Activated T-helper 1 cell treated with anti-CD3 and anti-CD28 coated beads, Interleukin-2, amount 50 U/mL, for 16 hours (primary cell): ENCODE results near the gene DCAF4L1.

Source experiments
- DNase-seq, 2 donors: peaks; one replicate each; pipeline ENCODE4 v3.0.0-alpha.2; 2020; ENCODE audit warnings: low read depth in 1 of 2, low spot score in 1 of 2

Gene DCAF4L1

GRCh38 chr4:41981456-41981855, at the start of gene DCAF4L1:
TSS of gene DCAF4L1 (plus strand) at chr4:41981756. CDS start at chr4:41981793, 37 bp downstream.
- no peak for DNase-seq

- no peak for DNase-seq
These were observed 48.6 kb upstream of the DCAF4L1 start for GRCh38 chr4:41932988-41933387.

GRCh38 chr4:41933997-41934503, 47.5 kb upstream of the DCAF4L1 start:
- no peak for DNase-seq

GRCh38 chr4:41934514-41934900, 47.0 kb upstream of the DCAF4L1 start:
- no peak for DNase-seq

- DNase-seq, result peak; percentile 52 to 63
These were observed 46.5 kb upstream of the DCAF4L1 start, which contains the start of gene TMEM33 for GRCh38 chr4:41934901-41935651. TSS of gene TMEM33 (plus strand) at chr4:41935429. CDS start at chr4:41935485, 56 bp downstream.

- DNase-seq, result no peak
These were observed 45.9 kb upstream of the DCAF4L1 start for GRCh38 chr4:41935652-41936021.

- no peak for DNase-seq
These were observed 42.4 kb upstream of the DCAF4L1 start for GRCh38 chr4:41939016-41939626.

GRCh38 chr4:41940834-41941233, 40.7 kb upstream of the DCAF4L1 start:
- DNase-seq, result no peak

- no peak for DNase-seq
These were observed 38.0 kb upstream of the DCAF4L1 start for GRCh38 chr4:41943506-41943905.

GRCh38 chr4:41944089-41944488, 37.5 kb upstream of the DCAF4L1 start:
- DNase-seq, result no peak

GRCh38 chr4:41949531-41949930, 32.0 kb upstream of the DCAF4L1 start:
- DNase-seq, result no peak

GRCh38 chr4:41957634-41958033, 23.9 kb upstream of the DCAF4L1 start:
- no peak for DNase-seq

- no peak for DNase-seq
These were observed 18.5 kb upstream of the DCAF4L1 start for GRCh38 chr4:41963105-41963504.

GRCh38 chr4:41964401-41964800, 17.2 kb upstream of the DCAF4L1 start:
- no peak for DNase-seq

- no peak for DNase-seq
These were observed 14.2 kb upstream of the DCAF4L1 start for GRCh38 chr4:41967392-41967791.

- no peak for DNase-seq
These were observed 11.9 kb upstream of the DCAF4L1 start for GRCh38 chr4:41969671-41970070.

- DNase-seq, result no peak
These were observed 6.2 kb upstream of the DCAF4L1 start for GRCh38 chr4:41975341-41975740.

- DNase-seq, result no peak
These were observed 4.6 kb upstream of the DCAF4L1 start for GRCh38 chr4:41976775-41977516.

GRCh38 chr4:41977709-41978108, 3.8 kb upstream of the DCAF4L1 start:
- no peak for DNase-seq

- no peak for DNase-seq
These were observed 1.2 kb downstream of the DCAF4L1 start for GRCh38 chr4:41982716-41983115.

- DNase-seq, result no peak
These were observed 3.6 kb downstream of the DCAF4L1 start for GRCh38 chr4:41985151-41985550.

- DNase-seq, result no peak
These were observed 8.4 kb downstream of the DCAF4L1 start for GRCh38 chr4:41989994-41990364.
